Stimulated activated CD4-positive, alpha-beta T cell treated with anti-CD3 and anti-CD28 coated beads, Interleukin-12 subunit alpha, Interleukin-12 subunit beta, amount 100 ng/mL, for 48 hours (primary cell): ENCODE measurements around the gene PRKAG2.
"Not testable (repeated sequence)": the region's sequence is repeated elsewhere in the genome, so short reads cannot be mapped to it uniquely, and the experiment has no call there.

Experiments used
- DNase-seq, 3 donors: peaks; one replicate each; pipeline ENCODE4 v3.0.0-alpha.2; 2020; ENCODE audit warnings: low read depth in 2 of 3, low spot score in 1 of 3

The PRKAG2 gene

GRCh38 chr7:151573046-151573445 is 303.9 kb downstream of the PRKAG2 start:
- not testable (repeated sequence) for DNase-seq

DNA sequence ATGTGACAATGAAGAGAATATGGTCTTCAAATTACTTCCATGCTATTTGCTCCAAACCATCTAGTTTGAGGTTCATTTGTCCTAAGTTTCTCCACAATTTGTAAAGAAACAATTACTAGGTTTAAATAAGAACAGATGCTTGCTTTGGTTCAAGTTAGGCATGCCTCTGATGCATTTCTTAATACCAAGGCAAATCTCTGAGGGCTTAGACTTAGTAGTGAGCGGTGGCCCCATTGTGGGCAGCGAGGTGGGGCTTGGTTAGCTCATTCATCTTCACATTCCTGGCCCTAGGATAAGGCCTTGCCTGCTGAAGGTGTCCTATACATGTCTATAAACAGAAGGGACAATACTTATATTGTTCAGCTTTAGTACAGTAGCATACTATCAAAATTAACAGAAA is 304.8 kb downstream of the PRKAG2 start:
- DNase-seq = no peak

GRCh38 chr7:151571471-151571870 is 305.4 kb downstream of the PRKAG2 start:
- no peak for DNase-seq

DNA sequence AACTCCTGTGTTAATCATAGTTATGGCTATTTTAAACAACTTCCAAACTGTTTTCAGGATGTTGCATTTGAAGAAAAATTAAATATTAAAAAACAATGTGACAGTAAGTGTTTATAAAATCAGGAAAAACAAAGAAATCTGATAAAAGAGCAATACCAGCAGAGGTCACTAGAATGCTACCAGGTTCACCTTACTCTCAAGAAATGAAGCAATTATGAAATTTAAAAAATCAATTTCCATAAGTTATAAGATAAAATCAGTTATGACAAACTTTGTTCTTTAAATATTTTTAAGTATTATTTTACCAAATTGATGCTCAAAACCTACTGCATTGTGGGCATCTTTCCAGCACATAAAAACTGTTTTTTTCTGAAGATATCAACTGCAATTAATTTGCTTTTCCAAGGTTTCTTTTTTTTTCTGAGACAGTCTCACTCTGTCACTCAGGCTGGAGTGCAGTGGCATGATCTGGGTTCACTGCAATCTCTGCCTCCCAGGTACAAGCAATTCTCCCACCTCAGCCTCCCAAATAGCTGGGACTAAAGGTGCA is 306.5 kb downstream of the PRKAG2 start:
- no peak for DNase-seq

DNA sequence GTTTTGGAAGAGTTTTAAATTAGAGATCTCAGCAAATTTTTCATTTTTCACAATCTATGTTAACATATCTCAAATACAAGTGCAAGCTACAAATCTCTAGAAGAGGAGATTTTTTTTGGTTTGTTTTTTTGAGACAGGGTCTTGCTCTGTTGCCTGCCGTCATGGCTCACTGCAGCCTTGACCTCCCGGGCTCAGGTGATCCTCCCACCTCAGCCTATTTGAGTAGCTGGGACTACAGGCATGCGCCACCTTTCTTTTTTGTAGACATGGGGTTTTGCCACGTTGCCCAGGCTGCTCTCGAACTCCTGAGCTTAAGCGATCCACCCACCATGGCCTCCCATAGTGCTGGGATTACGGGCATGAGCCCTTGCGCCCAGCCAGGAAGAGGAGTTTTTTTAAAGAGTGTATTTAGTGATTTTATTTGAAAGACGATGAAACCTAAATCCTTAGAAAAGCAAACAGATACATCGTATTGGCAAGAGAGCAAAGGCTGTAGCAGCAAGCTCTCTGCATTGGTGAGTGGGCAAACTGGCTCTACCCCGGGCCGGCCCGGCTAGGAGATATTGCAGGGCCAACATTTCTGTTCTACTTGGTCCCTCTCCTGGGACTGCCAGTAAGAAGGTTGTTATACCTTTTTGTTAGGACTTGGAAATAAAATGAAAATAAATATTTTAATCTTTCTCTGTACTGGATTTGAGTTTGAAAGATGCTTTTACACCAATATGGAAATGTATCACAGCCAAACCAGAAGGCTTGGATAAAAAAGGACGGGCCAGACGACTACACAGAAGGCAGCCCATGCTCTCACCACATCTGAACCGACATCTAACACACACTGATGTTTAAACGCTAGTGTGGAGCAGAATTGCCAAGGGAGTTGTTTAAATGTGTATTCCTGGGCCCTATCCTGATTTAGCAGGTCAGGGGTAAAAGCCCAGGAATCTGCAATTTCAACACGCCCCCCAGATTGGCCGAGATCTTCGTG is 307.7 kb downstream of the PRKAG2 start:
- no peak for DNase-seq

GRCh38 chr7:151566897-151567320 is 310.0 kb downstream of the PRKAG2 start:
- DNase-seq = no peak

DNA sequence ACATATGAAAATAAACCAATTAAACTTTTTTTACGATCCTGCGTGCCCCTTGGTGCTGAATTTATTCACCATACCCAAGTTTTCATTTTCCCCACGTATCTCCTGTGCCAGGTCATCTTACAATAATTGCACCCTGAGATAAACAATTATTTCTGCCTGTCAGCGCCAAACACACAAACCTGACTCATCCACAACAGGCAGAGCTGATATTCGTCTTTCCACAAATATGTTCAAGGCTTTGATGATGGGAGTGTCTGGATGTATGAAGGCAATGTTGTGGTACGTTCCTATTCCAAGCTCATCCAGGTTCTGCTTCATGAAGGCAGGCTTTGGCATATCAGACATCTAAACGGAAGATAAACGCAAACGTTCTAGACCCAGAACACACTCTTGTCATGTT is 311.4 kb downstream of the PRKAG2 start:
- DNase-seq = no peak

- DNase-seq = no peak
These were observed 316.7 kb downstream of the PRKAG2 start for GRCh38 chr7:151560243-151560642.

GRCh38 chr7:151559557-151560183 is 317.2 kb downstream of the PRKAG2 start:
- no peak for DNase-seq

- no peak for DNase-seq
These were observed 318.3 kb downstream of the PRKAG2 start for GRCh38 chr7:151558575-151558974.

DNA sequence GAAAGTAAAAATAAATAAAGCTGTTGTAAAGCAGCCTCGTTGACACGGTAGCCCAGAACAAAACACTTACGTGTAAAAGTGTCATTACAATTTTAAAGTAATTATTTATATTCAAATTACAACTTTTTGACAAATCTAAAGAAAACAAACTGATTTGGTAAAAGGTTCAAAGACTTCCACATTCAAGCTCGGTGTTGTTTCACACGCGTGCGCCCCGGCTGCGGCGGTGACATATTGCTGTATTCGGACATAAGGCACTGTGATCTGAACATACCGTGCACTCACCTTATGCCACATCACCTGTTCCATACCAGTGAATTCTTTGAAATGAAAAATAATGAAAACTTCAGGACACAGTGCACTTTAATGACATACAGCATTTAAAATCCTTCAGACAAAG is 320.3 kb downstream of the PRKAG2 start:
- DNase-seq = no peak

GRCh38 chr7:151553356-151553755 is 323.6 kb downstream of the PRKAG2 start:
- no peak for DNase-seq

- DNase-seq = no peak
These were observed 324.4 kb downstream of the PRKAG2 start for GRCh38 chr7:151552352-151553028.

- DNase-seq = no peak
These were observed 325.1 kb downstream of the PRKAG2 start for GRCh38 chr7:151551820-151552219.

GRCh38 chr7:151550656-151551286 is 326.1 kb downstream of the PRKAG2 start:
- DNase-seq = no peak

- no peak for DNase-seq
These were observed 327.3 kb downstream of the PRKAG2 start for GRCh38 chr7:151549644-151550043.

GRCh38 chr7:151549083-151549482 is 327.8 kb downstream of the PRKAG2 start:
- no peak for DNase-seq

DNA sequence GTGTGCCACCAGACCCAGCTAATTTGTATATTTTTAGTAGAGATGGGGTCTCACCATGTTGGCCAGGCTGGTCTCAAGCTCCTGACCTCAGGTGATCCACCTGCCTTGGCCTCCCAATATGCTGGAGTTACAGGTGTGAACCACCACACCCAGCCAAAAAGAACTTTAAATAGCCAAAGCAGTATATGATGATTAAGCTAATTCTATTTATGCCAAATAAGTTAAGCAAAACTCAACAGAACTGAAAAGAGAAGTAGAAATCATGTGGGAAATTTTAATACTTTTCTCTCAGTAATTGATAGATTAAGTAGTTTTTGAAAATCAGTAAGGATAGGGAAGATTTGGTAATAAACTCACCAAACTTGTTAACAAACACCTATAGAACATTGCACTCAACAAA is 332.7 kb downstream of the PRKAG2 start:
- DNase-seq = no peak

DNA sequence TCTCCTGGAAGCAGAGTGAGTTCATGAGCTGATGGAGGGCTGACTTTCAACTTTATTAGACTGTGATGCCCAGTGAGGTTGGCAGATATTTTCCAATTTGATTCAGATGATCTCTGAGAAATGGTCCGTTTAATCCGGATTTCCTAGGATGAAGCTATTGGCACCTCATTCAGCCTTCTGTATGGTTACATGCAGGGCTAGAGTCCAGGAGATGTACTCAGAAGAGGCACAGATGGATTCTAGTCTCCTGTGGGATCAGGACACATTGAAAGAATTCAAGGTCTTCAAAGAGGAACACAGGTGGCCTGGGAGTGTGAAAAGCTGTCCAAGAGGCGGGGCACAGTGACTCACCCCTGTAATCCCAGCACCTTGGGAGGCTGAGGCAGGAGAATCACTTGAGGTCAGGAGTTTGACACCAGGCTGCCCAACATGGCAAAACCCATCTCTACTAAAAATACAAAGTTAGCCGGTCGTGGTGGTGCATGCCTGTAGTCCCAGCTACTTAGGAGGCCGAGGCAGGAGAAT is 334.2 kb downstream of the PRKAG2 start:
- no peak for DNase-seq

DNA sequence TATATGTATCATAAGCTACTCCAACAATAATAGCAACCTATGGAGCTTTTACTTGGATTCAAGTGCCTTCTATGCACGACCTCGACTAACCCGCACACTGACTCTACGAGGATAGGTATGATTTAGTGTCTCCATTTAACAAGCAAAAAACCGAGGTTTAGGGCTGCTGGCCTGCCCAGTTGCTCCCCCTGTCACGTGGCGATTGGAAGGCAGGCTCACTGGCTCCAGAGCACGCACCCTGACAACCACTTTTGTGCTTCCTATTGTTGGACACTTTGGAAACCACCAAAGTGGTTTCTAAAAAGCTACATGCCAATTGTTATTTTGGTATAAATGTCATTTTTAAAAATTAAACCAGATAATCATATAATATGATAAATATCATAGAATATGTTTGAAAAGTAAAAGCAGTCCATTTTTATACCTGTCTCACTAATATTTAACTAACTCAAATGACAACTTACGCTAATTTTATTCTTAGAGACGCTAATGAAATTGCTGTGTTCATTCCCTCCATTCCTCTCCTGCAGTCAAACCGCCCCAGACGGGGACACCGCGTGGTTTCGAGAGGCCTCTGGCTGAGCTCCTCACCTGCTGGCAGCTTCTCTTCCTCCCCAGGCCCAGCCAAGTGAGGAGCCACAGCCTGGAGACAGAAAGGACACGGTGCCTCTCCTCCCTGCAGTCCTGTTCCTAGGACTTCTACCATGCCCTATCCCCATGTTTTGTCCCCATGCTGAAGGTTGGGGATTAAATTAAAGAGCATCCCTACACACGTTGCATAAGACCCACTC is 335.0 kb downstream of the PRKAG2 start:
- DNase-seq = no peak
